Activated effector memory CD4-positive, alpha-beta T cell treated with anti-CD3 and anti-CD28 coated beads, Interleukin-2, amount 50 U/mL, for 16 hours (primary cell): ENCODE measurements around the gene FAM169A.
"Not testable (repeated sequence)": the region's sequence is repeated elsewhere in the genome, so short reads cannot be mapped to it uniquely, and the experiment has no call there.

Source experiments
- DNase-seq: peaks from one replicate; pipeline ENCODE4 v3.0.0-alpha.2; 2020

Gene FAM169A

GRCh38 chr5:74869414-74869813 is 3.2 kb upstream of the FAM169A start:
- DNase-seq, result not testable (repeated sequence)

DNA sequence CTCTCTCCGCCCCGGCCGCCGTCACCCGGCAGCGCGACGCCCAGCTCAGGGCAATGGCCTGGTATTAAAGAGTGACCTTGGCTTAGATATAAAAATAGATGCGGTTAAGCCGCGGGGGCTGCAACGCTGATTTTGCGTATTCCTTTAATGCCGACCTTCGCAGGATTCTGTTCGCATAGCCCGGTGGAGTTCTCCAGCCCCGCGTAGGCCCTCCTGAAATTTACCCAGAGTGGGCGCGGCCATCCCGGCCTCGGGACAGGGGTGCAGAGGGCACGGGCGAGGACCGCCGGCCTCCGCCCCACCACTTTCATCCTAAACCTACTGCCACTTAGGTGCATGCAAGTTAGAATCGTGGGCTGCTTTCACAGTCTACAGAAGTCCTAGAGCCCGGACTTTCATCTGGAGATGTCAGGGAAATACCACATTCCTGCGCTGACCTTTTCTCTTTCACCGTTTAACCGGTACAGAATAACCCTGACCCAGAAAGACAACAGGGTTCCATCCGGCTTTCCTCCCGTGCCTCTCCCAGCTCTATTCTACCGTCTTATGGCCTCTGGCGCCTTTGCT is 492 bp upstream of the FAM169A start:
- no peak for DNase-seq

DNA sequence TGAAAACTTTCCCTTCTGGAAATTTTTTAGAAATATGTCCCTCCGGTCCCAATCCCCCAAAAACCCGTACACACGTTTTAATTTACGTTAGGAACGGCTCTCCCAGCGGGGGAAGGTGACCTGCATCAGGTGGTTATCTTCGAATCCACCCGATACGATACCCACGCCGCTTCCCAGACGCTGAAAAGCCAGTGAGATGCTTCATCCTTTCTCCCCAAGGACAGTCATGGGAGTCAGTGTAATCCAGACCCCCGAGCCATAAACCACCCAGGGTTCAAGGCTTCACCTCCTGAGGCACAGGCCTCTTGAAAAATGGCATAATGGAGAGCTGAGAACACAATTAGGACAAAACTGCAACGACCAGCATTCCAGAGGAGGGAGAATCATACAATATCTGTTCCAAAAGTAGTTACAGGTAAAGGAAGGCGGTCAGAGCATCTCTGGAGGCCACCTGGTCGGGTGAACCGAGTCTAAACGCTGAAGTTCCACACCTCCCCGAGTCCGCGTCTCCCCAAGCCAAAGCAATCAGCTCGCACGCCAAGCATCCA is 857 bp downstream of the FAM169A start:
- DNase-seq, result no peak

DNA sequence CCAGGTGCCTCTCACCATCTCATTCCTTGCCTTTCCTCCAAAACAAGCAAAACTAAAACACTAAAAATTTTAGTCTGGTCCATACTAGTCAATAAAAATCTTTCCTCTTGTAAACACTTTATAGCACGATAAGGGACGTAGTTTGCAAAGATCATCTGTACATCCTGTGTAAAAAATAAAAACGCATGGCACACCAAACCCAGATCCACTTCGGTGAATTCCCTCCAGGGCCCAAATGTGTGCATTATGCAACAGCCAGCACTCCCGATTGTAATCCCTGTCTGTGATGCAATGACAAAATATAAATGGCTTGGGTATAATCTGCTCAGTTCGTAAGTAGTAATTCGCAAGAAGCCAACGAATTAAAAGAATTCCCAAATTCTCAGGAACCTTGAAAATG is 1.4 kb downstream of the FAM169A start:
- no peak for DNase-seq

DNA sequence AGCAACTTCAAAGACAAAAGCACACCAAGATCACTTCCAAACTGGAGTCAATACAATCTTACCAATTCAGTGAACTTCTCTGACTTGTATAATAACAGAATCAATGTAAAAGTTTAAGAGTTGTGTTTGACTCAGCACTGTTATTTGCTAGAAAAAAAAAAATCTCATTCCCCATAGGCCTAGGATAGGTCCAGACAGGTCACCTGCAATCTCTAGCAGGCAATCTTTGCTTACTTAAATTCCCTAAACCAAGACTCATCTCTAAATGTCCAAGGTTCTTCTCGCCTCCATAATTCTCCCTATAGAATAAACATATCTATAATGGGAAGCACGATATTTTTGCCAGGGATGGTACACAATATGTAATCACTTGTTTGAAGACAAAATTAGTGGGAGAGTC is 2.5 kb downstream of the FAM169A start:
- no peak for DNase-seq

GRCh38 chr5:74862221-74862620 is 4.0 kb downstream of the FAM169A start:
- DNase-seq, result no peak

DNA sequence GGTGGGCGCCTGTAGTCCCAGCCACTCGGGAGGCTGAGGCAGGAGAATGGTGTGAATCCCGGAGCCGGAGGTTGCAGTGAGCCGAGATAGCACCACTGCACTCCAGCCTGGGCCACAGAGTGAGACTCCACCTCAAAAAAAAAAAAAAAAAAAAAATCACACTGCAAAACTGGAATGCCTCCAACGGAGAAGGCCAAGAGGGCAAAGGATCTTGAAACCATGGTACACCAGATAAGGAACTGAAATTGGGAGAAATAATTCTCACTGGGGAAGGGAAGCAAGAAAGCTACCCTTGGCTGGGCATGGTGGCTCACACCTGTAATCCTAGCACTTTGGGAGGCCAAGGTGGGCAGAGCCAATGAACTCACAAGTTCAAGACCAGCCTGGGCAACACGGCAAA is 9.2 kb downstream of the FAM169A start:
- not testable (repeated sequence) for DNase-seq

- DNase-seq, result no peak
Measured at GRCh38 chr5:74853256-74853655, 12.9 kb downstream of the FAM169A start.

DNA sequence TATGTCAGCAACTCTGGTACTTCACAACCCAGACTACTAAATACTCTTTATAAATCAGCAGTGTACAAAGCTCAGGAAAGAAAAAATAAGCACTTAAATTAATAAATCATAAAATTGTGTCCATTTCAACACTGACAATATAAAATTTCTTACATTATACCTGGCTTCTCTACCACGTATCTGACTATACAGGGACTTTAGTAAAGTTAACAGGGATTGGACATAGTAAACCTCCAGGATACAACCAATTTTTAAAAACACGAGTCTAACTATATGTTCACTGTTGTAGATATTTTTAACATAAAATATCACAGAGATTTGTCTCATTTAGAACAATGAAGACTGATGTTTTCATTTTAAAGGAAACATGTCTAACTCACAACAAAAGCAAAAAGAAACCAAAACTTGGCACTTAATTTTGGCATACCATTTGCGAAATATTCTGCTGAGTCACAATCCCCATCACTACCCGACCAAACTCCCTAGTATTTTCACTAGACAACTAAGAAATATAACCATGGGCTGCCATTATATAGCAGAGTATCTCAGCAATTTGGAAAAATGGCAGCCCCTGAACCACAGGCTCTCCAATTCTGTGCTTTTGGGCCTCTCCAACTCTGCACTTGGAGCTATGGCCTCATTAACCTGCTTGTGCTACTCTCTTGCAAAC is 14.4 kb downstream of the FAM169A start:
- DNase-seq, result no peak

DNA sequence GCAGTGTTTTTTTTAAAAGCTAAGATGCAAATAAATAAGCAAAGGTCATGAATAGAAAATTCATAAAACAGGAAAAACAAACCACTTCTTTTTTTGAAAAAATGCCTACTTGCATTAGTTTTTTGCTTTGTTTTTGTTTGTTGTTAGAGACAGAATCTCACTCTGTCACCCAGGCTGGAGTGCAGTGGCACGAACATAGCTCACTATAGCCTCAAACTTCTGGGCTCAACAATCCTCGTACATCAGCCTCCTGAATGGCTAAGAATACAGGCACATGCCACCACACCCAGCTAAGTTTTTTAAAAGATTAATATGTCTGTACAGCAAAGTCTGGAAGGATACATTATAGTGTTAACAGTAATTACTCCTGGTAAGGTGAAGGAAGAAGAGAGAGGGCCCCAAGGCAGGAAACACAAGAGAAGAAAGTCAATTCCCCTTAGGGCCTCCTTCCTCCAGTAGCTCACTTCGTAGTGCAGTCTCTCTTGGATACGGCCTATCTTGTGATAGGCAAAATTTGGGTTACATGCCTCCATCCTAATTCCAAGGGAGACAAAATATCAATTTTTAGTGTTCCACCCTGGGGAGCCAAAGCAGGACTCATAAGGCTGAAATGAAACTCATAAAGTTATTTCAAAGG is 15.3 kb downstream of the FAM169A start:
- no peak for DNase-seq

DNA sequence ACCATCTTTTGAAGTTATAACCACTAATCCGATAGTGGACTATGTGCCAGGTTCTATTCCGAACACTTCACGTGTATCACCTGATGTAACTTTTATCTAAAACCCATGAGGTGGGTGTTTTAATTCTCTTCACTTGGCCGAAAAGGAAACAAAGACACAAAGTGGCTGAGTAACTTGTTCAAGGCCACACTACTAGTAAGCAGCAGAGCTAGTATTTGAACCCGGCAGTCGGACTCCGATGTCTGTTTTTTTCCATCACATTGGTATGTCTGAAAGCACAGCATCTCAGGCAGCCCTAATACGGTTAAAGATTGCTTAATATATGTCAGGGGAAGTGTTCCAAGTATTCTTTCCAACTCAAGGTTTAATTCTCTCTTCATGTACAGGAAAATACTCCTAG is 16.2 kb downstream of the FAM169A start:
- no peak for DNase-seq

- no peak for DNase-seq
Measured at GRCh38 chr5:74848553-74849025, 17.6 kb downstream of the FAM169A start.

DNA sequence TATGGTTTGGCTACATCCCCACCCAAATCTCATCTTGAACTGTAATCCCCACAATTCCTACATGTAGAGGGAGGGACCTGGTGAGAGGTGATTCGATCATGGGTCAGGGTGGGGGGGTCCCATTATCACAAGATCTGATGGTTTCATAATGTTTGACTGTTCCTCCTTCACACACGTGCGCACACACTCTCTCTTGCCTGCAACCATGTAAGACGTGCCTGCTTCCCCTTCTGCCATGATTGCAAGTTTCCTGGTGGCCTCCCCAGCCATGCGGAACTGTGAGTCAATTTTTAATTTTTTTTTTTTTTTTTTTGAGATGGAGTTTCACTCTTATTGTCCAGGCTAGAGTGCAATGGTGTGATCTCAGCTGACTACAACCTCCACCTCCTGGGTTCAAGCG is 27.0 kb downstream of the FAM169A start:
- no peak for DNase-seq

DNA sequence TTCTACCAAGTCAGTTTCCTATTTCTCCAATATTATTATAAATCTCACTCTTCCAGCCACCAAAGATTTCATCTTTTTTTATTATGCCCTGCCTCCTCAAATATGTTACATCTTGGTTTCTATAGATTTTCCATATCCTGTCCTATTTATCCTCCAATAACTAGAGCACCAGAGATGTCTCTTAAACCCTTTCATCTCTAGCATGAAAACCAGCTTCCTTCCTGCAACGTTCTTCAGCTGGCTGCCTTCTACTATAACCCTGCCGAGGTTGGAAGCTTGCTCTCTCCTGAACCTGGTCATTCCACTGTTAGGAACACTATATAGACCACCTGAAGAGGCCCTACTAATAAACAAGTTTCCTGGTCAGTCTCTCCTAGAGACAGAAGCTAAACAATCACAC is 27.9 kb downstream of the FAM169A start:
- DNase-seq, result no peak

GRCh38 chr5:74837115-74837514 is 29.1 kb downstream of the FAM169A start:
- no peak for DNase-seq

GRCh38 chr5:74833537-74834266 is 32.5 kb downstream of the FAM169A start:
- DNase-seq, result no peak

DNA sequence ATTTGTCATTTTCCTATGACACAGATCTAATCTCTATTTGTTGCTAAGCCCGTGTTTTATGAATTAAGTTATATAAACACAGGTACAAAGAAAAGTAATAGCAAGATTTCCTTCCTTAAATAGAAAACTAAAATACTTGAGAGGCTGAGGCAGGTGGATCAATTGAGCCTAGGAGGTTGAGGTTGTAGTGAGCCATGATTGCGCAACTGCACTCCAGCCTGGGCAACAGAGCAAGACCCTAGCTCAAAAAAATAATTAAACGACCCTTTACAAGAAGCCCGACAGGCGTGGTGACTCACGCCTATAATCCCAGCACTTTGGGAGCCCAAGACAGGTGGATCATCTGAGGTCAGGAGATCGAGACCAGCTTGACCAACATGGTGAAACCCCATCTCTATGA is 36.8 kb downstream of the FAM169A start:
- DNase-seq, result no peak

DNA sequence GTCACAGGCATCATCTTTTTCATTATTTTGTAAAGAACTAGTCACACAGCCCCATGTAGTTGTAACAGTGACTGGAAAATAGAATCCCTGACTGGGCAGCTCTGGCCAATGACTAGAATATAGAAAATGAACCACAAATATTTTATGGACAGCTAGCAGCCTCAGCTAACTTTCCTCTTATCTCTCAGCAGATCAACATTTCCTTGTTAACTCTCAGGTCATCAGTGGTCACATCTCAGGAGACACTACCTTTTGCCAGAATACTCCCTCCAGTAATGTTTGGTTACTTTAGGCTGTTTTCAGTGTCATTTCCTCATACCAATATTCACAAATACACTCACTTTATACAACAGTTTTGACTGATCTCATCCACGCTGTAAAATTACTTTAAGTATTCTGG is 43.9 kb downstream of the FAM169A start:
- DNase-seq, result no peak

- no peak for DNase-seq
Measured at GRCh38 chr5:74816875-74817274, 49.3 kb downstream of the FAM169A start.

DNA sequence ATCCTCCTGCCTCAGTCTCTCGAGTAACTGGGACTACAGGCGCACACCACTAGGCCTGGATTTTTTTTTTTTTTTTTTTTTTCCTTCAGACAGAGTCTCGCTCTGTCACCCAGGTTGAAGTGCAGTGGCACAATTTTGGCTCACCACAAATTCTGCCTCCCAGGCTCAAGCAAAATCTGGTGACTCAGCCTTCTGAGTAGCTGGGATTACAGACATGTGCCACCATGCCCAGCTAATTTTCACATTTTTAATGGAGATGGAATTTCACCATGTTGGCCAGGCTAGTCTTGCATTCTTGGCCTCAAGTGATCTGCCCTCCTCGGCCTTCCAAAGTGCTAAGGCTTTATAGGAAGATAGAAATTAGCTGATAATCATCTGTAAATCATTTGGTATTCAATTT is 55.3 kb downstream of the FAM169A start:
- DNase-seq, result no peak

- no peak for DNase-seq
Measured at GRCh38 chr5:74801941-74802340, 64.2 kb downstream of the FAM169A start.

DNA sequence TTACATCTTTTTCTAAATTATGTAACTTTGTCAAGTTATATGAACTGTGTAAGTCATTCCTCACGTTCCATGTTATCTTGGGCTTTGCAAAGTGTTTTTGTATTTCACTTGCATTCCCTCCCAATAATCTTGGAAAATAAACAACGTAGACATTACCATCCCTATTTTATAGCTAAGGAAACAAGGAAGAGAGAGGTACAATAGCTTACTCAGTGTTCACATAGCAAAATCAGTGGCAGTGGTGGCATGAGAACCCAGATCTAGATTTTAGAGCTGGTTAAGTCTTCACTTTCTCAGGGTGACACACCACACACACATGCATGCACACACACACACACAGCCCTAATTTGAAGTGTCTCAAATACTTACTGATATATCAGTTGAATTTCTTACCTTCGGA is 65.0 kb downstream of the FAM169A start:
- DNase-seq, result no peak
